Kidney epithelial cell (primary cell): ENCODE data around the gene CES4A. TPM values are rescaled to one million over a fixed set of nuclear protein-coding genes. Genes with fewer than 3 reads are reported as not detected.

Source experiments
- DNase-seq: peaks from one replicate; pipeline ENCODE4 v3.0.0-alpha.2; 2010; ENCODE audit warnings: low read depth
- H3K27me3 ChIP-seq: 2 replicates; pipeline ENCODE4 v1.6.0; 2011; ENCODE audit warnings: low read length; ENCODE audit not compliant: control insufficient read depth, insufficient read depth
- H3K36me3 ChIP-seq: 2 replicates; pipeline ENCODE4 v1.5.1; 2011; ENCODE audit warnings: low read length; ENCODE audit not compliant: control insufficient read depth, insufficient read depth
- H3K4me3 ChIP-seq: 2 replicates; pipeline ENCODE4 v1.5.1; 2011; ENCODE audit warnings: low read depth, mild to moderate bottlenecking, control low read depth, low read length
- total RNA-seq: library from RNA; depleted of rRNA; stranded (reverse); fragments of >200 nt; gene quantifications from 2 replicates; pipeline ENCODE4 v1.2.3, GENCODE V29; 2015
- TF ChIP-seq, protein P1 (sequence below): IDR thresholded peaks from 2 replicates; pipeline ENCODE4 v1.5.1; 2011; ENCODE audit warnings: mild to moderate bottlenecking, moderate library complexity, low read length, control low read depth, inconsistent platforms; ENCODE audit not compliant: insufficient read depth, poor library complexity, severe bottlenecking

The CES4A gene
- total RNA-seq, 1 donor from 2014 or later: 2.3 TPM

DNA sequence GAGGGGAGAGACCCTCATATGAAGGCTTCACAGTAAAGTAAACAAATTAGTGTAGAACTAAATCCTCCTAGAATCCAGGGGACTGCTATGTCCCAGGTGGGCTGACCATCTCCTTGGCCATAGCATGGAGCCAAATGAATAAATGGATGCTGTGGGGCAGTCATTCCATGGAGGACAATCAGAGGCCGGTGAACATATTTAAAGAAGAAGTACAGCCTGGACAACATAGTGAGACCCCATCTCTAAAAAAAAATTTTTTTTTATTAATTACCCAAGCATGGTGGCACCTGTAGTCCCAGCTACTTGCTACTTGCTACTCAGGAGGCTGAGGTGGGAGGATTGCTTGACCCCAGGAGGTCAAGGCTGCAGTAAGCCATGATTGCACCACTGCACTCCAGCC, 35.3 kb downstream of the CES4A start:
- DNase-seq: no peak
- H3K27me3 ChIP-seq: no peaks in the 10 kb centered on the region
- no peaks in the 10 kb centered on the region for H3K36me3 ChIP-seq
- TF ChIP-seq, protein P1, sequence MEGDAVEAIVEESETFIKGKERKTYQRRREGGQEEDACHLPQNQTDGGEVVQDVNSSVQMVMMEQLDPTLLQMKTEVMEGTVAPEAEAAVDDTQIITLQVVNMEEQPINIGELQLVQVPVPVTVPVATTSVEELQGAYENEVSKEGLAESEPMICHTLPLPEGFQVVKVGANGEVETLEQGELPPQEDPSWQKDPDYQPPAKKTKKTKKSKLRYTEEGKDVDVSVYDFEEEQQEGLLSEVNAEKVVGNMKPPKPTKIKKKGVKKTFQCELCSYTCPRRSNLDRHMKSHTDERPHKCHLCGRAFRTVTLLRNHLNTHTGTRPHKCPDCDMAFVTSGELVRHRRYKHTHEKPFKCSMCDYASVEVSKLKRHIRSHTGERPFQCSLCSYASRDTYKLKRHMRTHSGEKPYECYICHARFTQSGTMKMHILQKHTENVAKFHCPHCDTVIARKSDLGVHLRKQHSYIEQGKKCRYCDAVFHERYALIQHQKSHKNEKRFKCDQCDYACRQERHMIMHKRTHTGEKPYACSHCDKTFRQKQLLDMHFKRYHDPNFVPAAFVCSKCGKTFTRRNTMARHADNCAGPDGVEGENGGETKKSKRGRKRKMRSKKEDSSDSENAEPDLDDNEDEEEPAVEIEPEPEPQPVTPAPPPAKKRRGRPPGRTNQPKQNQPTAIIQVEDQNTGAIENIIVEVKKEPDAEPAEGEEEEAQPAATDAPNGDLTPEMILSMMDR: no peak
- no peak overlapping the region for H3K4me3 ChIP-seq

- H3K36me3 ChIP-seq: no peaks in the 10 kb centered on the region
- TF ChIP-seq, protein P1: no peak
- no peak for DNase-seq
- H3K27me3 ChIP-seq: no peaks in the 10 kb centered on the region
- no peak overlapping the region for H3K4me3 ChIP-seq
Observed at GRCh38 chr16:67024384-67025209, 36.2 kb downstream of the CES4A start.

- Histone ChIP-seq H3K27me3 (no peaks in the 10 kb centered on the region), H3K36me3 (no peaks in the 10 kb centered on the region), H3K4me3 (no peak overlapping the region)
- DNase-seq: no peak
- TF ChIP-seq, protein P1: no peak
Observed at GRCh38 chr16:67025210-67025550, 36.8 kb downstream of the CES4A start.

GRCh38 chr16:67026570-67026969, 38.2 kb downstream of the CES4A start:
- H3K4me3 ChIP-seq: no peak overlapping the region
- no peaks in the 10 kb centered on the region for H3K27me3 ChIP-seq
- H3K36me3 ChIP-seq: no peaks in the 10 kb centered on the region
- DNase-seq: no peak
- TF ChIP-seq, protein P1: no peak

DNA sequence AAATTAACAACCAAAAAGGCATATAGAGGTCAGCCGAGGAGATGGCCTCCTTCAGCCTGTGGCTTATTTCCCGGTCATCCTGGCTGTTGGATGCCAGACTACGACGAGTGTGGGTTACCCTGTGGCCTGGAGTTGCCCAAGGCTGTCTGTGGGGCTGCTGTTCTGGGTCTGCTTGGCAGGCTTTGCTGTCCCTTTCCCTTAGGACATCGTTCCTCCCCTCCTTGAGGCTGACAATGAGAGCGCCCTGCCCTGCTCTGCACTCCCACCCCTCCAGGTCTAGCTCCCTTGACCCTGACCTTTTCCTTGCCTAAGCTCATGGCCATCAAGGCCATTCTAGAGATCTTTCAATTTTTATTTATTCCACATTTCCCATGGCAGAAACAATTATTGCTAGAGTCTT, 38.7 kb downstream of the CES4A start:
- TF ChIP-seq, protein P1: no peak
- DNase-seq: no peak
- Histone ChIP-seq H3K4me3 (no peak overlapping the region), H3K36me3 (no peaks in the 10 kb centered on the region), H3K27me3 (no peaks in the 10 kb centered on the region)
